Upper lobe of right lung (tissue), 1 donor: ENCODE results near the gene TMEM200A. TPM values are rescaled to one million over a fixed set of nuclear protein-coding genes. Genes with fewer than 3 reads are reported as not detected.

Experiments used
- ATAC-seq: fragments of 200-7000 bp; cut with Tn5 transposase; one replicate; pipeline ENCODE4 v1.9.1; 2020; ENCODE audit warnings: mild to moderate bottlenecking, moderate library complexity
- DNase-seq: peaks from one replicate; pipeline ENCODE4 v3.0.0-alpha.2; 2020
- H3K27ac ChIP-seq: fragments of 200-600 bp; one replicate; pipeline ENCODE4 v1.8.0; 2022
- H3K27me3 ChIP-seq: fragments of 200-600 bp; one replicate; pipeline ENCODE4 v1.8.0; 2022; ENCODE audit warnings: mild to moderate bottlenecking
- H3K36me3 ChIP-seq: fragments of 200-600 bp; one replicate; pipeline ENCODE4 v1.8.0; 2022
- H3K4me1 ChIP-seq: fragments of 200-600 bp; one replicate; pipeline ENCODE4 v1.8.0; 2022
- H3K4me3 ChIP-seq: fragments of 200-600 bp; one replicate; pipeline ENCODE4 v1.8.0; 2022; ENCODE audit warnings: mild to moderate bottlenecking
- H3K9me3 ChIP-seq: fragments of 200-600 bp; one replicate; pipeline ENCODE4 v1.8.0; 2022
- intact Hi-C: fragments of 100-400 bp; cut with DNase I; formaldehyde crosslinking; loops from one replicate; pipeline ENCODE4 v1.11.0; 2022
- total RNA-seq: library from RNA; stranded (reverse); fragmentation: NEBNext Ultra II Directional; extraction: Animal tissue kit (Norgen Biotek cat#: 25700); gene quantifications from one replicate; pipeline ENCODE4 v1.2.1, GENCODE V29; 2021
- TF ChIP-seq, protein P1 (sequence below): fragments of 200-600 bp; IDR thresholded peaks from one replicate; pipeline ENCODE4 v1.8.0; 2022; ENCODE audit warnings: antibody characterized with exemption
- donor health status: DM: no; HTN: yes; CAD: no; lungs with severe emphysema.

The TMEM200A gene
- total RNA-seq, 1 donor from 2014 or later = 5.9 TPM

GRCh38 chr6:130489514-130489913, 123.7 kb downstream of the TMEM200A start:
- no peaks in the 10 kb centered on the region for H3K4me1 ChIP-seq
- no peak overlapping the region for H3K27ac ChIP-seq
- ATAC-seq (no peak), DNase-seq (no peak)
- intact Hi-C loops = no loop called here
- no peaks in the 10 kb centered on the region for H3K9me3 ChIP-seq
- no peaks in the 10 kb centered on the region for H3K27me3 ChIP-seq
- TF ChIP-seq, protein P1, sequence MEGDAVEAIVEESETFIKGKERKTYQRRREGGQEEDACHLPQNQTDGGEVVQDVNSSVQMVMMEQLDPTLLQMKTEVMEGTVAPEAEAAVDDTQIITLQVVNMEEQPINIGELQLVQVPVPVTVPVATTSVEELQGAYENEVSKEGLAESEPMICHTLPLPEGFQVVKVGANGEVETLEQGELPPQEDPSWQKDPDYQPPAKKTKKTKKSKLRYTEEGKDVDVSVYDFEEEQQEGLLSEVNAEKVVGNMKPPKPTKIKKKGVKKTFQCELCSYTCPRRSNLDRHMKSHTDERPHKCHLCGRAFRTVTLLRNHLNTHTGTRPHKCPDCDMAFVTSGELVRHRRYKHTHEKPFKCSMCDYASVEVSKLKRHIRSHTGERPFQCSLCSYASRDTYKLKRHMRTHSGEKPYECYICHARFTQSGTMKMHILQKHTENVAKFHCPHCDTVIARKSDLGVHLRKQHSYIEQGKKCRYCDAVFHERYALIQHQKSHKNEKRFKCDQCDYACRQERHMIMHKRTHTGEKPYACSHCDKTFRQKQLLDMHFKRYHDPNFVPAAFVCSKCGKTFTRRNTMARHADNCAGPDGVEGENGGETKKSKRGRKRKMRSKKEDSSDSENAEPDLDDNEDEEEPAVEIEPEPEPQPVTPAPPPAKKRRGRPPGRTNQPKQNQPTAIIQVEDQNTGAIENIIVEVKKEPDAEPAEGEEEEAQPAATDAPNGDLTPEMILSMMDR = no peak
- H3K4me3 ChIP-seq = no peak overlapping the region
- H3K36me3 ChIP-seq = no peaks in the 10 kb centered on the region

Other genes with a start within 250 kb of the TMEM200A start
- 5.2 TPM for gene SAMD3, start 143.1 kb upstream of the TMEM200A start, total RNA-seq